HL-60/S4 (cell line): ENCODE data around the gene C19orf85.

ENCODE experiments used
- in situ Hi-C: fragments of 300-500 bp; cut with MboI; formaldehyde crosslinking; loops from 2 replicates; pipeline ENCODE4 v1.14.3; 2022; ENCODE audit warnings: low sequenced_read_pairs

Gene C19orf85

DNA sequence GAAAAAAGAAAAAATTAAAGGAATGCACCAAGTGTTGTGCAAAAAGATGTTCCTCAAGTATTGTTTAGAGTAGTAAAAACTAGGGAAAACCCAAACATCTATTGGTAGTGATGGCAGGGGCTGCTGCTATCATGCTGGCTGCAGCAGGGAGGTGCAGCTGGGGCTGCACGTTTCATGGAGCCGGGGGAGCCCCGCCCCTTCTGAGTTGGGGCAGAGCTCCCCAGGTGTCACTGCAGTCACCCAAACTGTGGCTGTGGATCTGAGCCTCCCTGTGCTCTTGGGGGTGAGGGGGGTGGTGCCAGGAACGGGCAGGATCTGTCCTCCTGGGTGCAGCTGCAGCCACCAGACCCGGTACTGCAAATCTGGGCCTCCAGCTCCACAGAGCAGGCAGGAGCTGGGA, 45.4 kb downstream of the C19orf85 start:
- in situ Hi-C loops: loop anchor here (10.0 kb wide), 2 partner anchors 204 to 274 kb away; partner anchors contain the start of gene TNNT1

DNA sequence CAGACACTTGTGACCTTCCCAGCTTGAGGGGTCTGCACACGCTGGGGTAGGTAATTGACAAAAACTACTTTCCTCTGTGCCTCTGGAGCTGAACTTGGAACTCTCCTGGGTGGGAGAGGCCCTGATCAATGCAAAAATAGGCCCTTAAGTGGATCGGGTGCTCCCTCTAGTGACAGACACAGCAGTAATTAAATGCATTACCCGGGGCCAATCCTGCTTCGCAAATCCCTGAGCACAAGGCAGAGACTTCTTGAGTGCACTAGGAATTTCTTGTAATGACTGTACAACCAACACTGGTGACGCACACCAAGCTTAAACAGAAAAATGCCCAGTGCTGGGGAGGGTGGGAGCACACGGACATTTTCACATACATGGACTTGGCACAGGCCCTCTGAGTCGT, 46.4 kb downstream of the C19orf85 start:
- in situ Hi-C loops: loop anchor here (10.0 kb wide), 2 partner anchors 203 to 273 kb away; partner anchors contain the start of gene TNNT1
